ENCODE data around the gene SLC22A2.
"Not testable (repeated sequence)": the region's sequence is repeated elsewhere in the genome, so short reads cannot be mapped to it uniquely, and the experiment has no call there.

Gene SLC22A2

DNA sequence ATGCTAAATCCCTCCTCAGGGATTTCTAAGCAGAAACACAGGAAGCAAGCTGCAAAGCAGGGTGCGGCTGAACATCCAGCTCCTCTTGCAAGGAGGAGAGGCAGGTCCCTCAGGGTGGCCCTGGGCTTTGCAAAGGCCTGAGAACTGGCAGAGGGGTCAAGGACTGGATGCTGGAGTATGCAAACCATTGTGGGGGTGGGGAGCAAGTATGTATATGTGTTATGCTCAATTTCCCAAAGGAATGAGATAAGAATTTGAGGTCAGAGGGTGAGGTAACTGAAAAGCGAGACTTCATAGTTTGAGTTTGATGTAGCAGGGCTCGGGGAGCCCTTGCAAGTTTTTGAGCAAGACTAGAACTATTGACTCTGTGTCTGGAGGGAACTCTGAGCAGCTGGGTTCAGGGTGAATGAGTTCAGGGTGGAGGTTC, 11.2 kb downstream of the SLC22A2 start:
- no peak for DNase-seq (ENCODE audit: extremely low spot score)
- no peak for TF ChIP-seq CTCF (IDR thresholded peaks at IDR 0.05; ENCODE audit: control extremely low read depth, extremely low read depth, low read depth, missing control alignments)
- POLR2A ChIA-PET = no interaction called here
- CTCF ChIA-PET = no interaction called here

DNA sequence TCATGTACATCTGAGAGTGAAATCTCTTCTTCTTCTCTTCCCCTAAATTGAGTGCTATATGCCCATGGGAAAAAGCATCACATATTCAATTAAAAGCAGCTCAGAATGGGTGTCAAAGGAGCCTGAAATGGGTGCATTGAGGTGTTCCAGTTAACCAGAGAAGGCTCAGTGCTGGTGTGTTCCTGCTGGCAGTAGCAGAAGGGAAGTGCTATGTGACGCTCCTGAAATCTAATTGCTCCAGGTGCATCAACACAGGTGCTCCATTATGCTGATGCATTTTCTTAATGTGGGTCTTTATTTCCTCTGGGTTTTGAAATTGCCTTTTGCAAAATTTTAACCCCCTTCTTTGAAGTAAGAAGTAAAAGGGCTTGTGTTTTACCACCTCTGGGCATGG, 17.9 kb downstream of the SLC22A2 start:
- POLR2A ChIA-PET = no interaction called here
- TF ChIP-seq CTCF (IDR thresholded peaks at IDR 0.05; ENCODE audit: control extremely low read depth, extremely low read depth, low read depth, missing control alignments) = no peak
- DNase-seq (ENCODE audit: extremely low spot score) = no peak
- CTCF ChIA-PET = no interaction called here

GRCh38 chr6:160239929-160240690, 18.5 kb downstream of the SLC22A2 start:
- ChIA-PET POLR2A (no interaction called here), CTCF (no interaction called here)
- DNase-seq (ENCODE audit: extremely low spot score) = no peak
- no peak for TF ChIP-seq CTCF (IDR thresholded peaks at IDR 0.05; ENCODE audit: control extremely low read depth, extremely low read depth, low read depth, missing control alignments)

DNA sequence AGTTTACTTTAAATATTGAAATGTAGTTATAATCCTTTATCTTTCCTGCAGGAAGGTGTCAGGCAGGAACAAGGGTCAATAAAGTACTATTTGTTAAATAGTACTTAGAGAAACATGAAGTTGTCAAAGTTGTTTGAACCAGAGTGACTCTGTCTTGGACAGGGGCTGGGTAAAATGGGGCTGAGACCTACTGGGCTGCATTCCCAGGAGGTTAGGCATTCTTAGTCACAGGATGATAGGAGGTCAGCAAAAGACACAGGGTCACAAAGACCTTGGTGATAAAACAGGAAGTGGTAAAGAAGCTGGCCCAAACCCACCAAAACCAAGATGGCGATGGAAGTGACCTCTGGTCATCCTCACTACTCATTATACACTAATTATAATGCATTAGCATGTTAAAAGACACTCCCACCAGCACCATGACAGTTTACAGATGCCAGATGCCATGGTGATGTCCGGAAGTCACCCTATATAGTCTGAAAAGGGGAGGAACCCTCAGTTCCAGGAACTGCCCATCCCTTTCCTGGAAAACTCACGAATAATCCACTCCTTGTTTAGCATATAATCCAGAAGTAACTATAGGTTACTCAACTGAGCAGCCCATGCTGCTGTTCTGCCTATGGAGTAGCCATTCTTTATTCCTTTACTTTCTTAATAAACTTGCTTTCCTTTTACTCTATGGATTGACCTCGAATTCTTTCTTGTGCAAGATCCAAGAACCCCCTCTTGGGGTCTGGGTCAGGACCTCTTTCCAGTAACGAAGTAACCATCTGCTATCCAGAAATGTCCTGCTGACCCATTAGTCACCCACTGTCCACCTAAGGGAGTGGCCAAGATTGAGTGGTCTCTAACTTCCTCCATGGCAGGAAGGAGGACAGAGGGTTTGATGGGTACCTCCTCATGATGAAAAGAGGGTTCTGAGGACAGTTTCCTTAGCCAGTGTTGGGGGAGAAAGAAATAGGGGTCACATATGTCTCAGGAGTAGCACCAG, 19.6 kb downstream of the SLC22A2 start:
- no peak for TF ChIP-seq CTCF (IDR thresholded peaks at IDR 0.05; ENCODE audit: control extremely low read depth, extremely low read depth, low read depth, missing control alignments)
- ChIA-PET CTCF (no interaction called here), POLR2A (no interaction called here)
- DNase-seq (ENCODE audit: extremely low spot score) = no peak

- CTCF ChIA-PET = no interaction called here
- POLR2A ChIA-PET = no interaction called here
Measured at GRCh38 chr6:160238278-160238711, 20.3 kb downstream of the SLC22A2 start.

DNA sequence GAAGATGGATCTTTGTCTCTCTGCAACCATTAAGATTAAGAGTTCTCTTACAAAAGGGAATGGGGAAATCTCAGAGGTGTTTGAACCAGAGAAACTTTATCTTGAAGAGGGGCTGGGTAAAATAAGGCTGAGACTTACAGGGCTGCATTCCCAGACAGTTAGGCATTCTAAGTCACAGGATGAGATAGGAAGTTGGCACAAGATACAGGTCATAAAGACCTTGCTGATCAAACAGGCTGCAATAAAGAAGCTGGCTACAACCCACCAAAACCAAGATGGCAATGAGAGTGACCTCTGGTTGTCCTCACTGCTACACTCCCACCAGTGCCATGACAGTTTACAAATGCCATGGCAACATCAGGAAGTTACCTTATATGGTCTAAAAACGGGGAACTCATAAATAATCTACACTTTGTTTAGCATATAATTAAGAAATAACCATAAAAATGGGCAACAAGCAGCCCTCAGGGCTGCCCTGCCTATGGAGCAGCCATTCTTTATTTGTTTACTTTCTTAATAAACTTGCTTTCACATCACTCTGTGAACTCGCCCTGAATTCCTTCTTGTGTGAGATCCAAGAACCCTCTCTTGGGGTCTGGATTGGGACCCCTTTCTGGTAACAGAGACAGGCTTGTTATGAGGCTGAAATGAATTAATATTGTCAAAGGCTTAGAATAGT, 20.9 kb downstream of the SLC22A2 start:
- CTCF ChIA-PET = interaction anchor here (1.4 kb wide), 1 partner anchor 13 kb away, joined by 3 read pairs; no protein-coding TSS in a partner anchor
- POLR2A ChIA-PET; DNase-seq (ENCODE audit: extremely low spot score): not testable (repeated sequence)

More at GRCh38 chr6:160238278-160238711, 20.3 kb downstream of the SLC22A2 start:
- no peak for TF ChIP-seq CTCF (IDR thresholded peaks at IDR 0.05; ENCODE audit: control extremely low read depth, extremely low read depth, low read depth, missing control alignments)
- no peak for DNase-seq (ENCODE audit: extremely low spot score)

GRCh38 chr6:160236235-160236872, 22.3 kb downstream of the SLC22A2 start:
- CTCF ChIA-PET = interaction anchor here (1.4 kb wide), 1 partner anchor 12 kb away, joined by 3 read pairs; no protein-coding TSS in a partner anchor
- POLR2A ChIA-PET; DNase-seq (ENCODE audit: extremely low spot score): not testable (repeated sequence)

- CTCF ChIA-PET; POLR2A ChIA-PET; DNase-seq (ENCODE audit: extremely low spot score): not testable (repeated sequence)
Measured at GRCh38 chr6:160233950-160234640, 24.5 kb downstream of the SLC22A2 start.

All from GM10248 (cell line).